Hippocampal formation (tissue), 2 donors: ENCODE data around the gene NUDT17.
A peak's percentile ranks its signal among the peaks of the same experiment; 100 is the strongest.
"Not testable (repeated sequence)": the region's sequence is repeated elsewhere in the genome, so short reads cannot be mapped to it uniquely, and the experiment has no call there.

Experiments used
- DNase-seq, 2 donors: peaks; one replicate each; lab custom pipeline; 2025; lab: John Stamatoyannopoulos, UW

Gene NUDT17, protein sequence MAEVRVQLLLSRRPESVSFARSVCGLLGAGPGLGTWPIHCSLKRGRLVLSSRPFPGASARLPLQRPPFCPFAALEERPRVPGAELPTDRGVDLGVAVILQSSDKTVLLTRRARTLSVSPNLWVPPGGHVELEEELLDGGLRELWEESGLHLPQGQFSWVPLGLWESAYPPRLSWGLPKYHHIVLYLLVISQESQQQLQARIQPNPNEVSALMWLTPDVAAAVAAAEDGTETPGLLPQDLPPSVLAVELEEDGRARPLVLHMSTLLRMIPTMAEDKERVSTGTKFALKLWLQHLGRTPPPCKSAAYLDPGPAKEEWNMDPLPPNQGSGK

DNA sequence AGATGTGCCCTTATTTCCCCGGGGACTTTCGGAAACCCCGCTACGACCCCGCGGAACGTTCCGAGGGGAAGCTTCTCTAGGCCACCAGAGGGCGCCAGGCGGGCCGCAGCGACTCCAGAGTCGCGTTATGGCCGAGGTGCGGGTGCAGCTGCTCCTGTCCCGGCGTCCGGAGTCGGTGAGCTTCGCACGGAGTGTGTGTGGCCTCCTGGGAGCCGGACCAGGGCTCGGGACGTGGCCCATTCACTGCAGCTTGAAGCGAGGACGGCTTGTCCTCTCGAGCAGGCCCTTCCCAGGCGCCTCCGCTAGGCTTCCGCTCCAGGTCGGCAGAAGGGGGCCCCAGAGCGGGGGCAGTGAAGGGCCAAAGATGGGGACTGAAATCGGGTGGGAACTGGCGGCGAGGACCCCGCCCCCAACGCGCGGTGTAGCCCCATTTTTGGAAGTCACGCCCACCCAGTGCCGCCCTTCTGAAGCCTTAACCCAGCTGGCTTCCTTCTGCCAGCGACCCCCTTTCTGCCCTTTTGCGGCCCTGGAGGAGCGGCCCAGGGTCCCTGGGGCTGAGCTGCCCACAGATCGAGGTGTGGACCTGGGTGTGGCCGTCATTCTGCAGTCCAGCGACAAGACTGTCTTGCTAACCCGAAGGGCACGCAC, at the start of gene NUDT17:
Gene NUDT17 (plus strand): TSS at position 117 of the 648 bp plus-strand sequence. CDS start 11 bp downstream, at position 128.
- DNase-seq, result peak; percentile 51 to 57

DNA sequence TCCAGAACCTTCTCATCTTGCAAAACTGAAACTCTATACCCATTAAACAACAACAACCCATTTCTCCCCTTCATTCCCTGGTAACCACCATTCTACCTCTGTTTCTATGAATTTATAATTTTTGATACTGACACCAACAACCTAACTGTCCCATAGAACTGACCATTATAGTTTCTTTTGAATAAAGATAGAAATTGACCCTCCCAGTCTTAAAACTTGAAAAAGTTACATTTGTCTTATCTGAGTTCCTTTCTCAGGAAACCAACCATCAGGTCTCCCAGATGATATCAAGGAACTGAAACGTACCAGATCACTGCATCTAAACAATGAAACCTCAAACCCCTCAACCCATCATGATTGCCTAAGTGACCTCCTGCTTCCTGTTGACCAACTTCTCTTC, 48.7 kb upstream of the NUDT17 start:
- no peak for DNase-seq

DNA sequence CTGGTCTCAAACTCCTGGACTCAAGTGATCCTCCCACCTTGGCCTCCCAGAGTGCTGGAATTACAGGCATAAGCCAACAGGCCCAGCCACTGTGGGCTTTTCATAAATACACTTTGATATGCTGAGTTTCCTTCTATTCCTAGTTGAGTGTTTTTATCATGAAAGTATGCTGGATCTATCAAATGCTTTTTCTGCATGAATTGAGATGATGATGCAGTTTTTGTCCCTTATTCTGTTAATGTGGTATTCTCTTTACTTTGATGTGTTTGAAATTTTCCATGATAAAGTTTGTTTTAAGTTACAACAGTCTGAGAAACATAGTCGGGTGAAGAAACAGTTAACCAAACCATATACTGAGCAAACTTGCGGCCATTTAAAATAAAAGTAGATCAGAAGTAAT, 45.6 kb upstream of the NUDT17 start:
- DNase-seq, result no peak

DNA sequence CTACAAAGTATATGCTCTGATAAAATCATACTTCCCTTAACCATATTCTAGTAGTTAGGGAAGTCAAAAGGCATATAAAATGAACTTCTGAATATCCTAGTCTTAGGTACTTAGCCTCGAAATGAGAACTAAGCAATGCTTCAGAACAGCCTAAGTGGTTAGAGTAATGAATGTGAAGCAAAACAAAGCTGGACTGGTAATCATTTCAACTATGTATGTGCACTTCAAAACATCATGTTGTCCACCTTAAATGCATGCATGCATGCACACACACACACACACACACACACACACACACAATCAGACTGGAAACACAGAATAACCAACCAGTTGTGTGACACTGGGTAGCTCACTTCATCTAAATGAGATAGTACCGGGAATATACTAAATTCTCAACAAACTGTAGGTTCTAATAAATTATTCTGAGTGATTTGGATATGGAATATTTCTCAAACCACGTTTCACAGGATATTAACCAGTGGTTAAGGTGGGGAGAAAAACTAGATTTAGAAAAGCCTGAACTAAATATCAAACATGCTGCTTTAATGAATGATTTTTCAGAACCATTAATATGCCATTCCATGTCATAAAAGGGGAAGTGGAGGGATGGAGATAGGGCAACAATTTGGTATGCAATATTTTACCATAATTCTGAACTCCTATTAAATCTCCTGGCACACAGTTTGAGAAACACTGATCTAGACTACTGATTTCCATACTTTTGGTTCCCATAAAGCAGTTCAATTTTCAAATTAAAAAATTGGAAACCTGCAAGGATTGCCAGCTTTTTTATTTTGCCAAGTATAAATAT, 41.0 kb upstream of the NUDT17 start:
- DNase-seq, result no peak

DNA sequence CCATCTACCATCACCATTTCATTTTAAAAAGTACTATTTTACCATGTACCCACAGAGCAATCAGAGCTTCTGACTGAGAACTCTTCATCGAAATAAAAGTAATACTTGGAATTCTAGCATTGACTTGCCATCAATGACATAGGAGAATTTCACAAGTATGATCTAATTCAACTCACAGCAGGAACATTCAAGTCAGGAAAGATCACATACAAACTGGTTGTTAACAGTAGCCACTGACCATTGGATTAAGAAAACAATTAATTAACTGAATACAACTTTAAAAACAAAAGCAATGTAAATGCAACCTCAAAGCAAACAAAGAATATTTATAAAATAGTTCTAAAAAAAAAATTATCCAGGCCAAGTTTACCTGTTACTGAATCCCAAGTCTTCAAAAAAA, 40.4 kb upstream of the NUDT17 start:
- DNase-seq, result no peak

DNA sequence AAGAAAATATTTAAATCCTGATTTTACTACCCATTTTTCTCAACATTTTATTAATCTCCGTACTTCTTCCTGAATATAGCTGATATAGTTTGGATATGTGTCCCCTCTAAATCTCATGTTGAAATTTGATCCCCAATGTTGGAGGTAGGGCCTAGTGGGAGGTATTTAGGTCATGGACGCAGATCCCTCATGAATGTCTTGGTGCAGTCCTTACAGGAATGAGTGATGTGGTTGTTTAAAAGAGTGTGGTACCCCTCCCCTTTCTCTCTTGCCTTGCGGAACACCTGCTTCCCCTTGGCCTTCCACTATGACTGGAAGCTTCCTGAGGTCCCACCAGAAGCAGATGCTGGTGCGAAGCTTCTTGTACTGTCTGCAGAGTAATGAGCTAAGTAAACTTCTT, 39.0 kb upstream of the NUDT17 start:
- DNase-seq, result no peak

DNA sequence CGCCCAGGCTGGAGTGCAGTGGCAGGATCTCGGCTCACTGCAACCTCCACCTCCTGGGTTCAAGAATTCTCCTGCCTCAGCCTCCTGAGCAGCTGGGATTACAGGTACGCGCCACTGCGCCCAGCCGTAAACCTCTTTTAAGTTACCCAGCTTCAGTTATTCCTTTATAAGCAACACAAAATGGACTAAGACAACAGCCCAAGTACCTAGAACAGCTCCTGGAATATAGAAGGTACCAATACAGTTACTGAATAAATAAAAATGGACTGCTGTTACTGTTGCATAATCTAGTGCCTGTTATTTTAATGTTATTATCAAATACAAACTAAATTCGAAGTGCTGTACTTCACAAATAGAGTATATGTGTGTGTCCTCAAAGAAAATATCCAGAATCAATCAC, 38.6 kb upstream of the NUDT17 start:
- no peak for DNase-seq

DNA sequence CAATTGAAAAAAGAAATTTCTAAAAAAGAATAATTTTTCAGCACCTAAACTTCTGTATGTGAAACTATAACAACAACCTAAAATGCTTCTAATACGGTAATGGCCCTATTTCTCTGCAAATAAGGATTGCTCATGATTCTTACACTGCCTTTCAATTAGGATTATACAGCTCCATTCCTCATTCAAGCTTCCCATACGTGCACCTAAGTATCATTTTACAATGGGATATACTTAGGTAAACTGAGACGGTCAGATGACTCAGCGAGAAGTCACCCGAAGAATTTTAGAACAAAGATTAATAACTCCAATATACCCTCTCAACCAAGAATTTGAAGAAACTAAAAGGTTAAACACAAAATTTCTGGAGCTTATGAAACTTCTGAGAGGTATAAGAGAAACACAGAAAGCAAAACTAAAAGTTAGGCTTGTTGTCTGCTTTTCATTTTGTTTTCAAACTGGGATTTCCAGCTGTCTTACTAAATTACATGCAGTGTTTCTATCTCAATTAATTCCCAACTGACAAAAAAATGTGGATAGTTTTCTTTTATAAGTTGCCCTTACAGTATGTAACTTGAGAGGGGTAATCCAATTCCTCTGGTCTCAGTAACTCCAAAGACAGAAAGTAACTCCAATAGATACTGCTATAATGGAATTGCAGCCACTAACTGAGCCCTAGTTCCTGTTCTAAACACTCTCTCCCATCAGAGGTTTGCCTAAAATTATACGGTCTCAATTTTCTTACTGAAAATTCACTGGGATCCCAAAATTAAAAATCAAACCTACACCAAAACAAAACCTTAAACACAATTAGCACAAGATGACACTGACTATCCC, 32.2 kb upstream of the NUDT17 start:
- not testable (repeated sequence) for DNase-seq

DNA sequence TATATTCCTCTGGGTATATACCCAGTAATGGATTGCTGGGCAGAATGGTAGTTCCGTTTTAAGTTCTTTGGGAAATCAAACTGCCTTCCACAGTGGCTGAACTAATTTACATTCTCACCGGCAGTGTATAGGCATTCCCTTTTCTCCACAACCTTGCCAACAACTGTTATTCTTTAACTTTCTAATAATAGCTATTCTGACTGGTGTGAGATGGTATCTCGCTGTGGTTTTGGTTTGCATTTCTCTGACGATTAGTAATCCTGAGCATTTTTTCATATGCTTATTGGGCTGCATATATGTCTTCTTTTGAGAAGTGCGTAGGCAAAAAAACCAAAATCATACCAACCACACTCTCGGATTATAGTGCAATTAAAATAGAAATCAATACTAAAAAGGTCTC, 27.3 kb upstream of the NUDT17 start:
- DNase-seq, result not testable (repeated sequence)

DNA sequence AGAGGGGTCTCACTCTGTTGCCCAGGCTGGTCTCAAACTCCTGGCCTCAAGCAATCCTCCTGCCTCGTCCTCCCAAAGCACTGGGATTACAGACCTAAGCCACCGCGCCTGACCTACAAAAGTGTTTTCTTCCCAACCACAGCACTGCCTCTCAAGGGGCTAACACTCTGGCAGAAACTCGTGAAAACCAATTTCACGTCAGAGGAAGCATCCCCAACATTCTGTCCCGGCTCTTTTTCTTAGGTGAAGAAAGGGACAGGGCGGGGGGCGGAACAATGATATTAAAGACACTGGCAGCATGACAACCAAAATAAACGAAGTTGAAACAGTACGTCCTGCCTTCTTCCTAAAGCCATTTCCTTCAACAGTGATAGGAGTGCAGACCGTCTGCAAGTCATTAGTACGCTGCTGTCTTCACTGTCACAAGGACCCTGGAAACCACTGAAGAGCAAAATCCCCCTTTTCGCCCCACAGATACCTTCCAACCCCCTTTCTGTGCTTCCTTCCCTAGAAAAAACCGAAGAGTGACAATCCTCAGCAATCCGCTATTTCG, 22.6 kb upstream of the NUDT17 start:
- not testable (repeated sequence) for DNase-seq

DNA sequence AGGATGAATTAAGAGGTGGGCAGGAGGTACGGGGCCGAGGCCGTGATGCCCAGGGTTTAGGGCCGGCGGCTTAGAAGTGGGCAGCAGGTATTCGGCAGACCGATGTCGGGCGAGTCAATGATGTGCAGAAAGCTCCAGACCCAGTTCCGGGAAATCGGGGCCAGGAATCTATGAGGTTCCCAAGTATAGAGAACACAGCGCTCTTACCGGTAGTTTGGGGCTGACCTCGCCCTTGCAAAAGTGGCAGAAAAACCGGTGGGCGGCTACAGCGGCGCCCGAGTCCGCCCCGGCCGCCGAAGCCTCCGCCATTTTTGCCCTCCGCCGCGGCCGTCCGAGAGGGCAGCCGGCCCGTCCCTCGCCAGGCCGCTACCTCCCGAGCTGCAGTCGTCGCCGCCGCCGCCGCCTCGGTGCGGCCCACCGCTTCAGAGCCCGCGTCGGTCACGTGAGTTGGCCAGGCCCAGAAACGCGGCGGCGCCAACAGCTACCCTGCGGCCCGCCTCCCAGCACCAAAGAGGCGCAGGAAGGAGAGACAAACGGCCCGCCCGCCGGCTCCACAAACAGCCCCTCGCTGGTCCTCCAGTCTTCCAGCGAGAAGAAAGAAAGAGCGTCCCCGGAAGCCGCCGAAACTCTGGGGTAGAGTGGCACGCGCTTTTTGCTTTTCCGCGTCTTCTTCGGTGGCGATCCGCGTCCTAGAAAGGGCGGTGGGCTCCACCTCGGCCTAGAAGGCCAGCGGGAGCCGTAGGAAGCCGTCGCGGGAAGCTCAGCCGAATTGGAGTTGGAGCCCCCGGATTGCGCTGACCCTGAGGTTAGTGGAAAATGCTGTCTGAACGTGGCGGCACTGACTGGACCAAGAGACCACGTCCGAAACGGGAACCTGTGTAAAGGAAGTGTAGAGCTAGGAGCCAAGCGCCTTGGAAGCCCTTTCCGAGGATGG, 21.6 kb upstream of the NUDT17 start, which contains the start of the genes POLR3C and RNF115:
Gene POLR3C (plus strand): TSS at position 636 of the 934 bp plus-strand sequence. CDS start 1,577 bp downstream, outside the sequence.
Gene RNF115 (minus strand): TSS at position 531 of the 934 bp plus-strand sequence. CDS start 222 bp downstream, at position 309.
- DNase-seq, result peak; percentile 86 to 91

DNA sequence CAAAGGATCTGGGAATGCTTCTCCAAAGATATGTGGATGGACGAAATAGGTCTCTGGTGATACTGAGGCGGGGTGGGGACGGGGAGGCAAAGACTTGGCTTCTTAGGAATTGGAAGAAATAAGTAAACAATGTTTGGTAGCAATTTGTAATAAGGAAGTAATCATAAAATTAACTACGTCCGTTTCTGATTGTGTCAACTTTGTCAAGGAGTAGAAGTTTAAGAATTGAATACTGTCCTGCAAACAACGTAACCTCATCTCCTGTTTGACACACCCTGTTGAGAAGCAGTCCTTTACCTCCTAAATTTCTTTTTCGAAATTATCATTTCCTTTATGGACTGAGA, 21.0 kb upstream of the NUDT17 start:
- no peak for DNase-seq

DNA sequence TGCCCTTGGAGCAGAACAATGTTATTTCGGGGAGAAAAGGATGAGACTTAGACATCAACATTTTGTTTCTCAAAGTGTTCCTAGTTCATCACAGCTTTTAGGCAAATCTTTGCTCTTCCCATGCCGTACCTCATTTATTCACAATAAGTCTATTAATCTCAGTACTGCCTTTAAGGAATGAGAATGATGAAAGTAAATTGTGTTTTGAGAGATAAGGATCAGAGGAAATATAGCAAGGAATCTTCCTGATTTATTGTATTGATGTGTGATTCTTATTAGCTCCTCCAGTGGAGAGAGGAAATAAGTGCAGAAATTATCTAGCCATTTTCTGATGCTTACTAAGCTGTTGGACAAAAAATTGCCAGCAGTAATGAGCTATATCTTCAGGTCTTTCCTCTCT, 19.4 kb upstream of the NUDT17 start:
- DNase-seq, result no peak

DNA sequence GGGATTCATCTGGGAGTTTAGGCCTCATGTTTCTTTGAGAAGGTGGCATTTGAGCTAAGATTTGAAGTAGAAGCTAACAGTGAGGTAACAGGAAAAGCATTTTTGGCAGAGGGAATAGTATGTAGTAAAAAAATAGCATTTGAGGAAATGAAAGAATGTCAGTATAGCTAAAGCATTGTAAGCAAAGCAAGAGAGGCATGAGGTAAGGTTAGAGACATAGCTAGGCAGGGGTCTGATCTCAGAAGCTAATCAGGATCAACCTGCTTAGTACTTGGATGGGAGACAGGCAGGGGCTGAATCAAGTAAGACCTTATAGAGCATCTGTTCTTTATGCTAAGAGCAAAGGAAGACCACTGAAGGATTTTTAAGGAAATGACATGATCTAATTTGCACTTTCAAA, 17.5 kb upstream of the NUDT17 start:
- DNase-seq, result no peak

DNA sequence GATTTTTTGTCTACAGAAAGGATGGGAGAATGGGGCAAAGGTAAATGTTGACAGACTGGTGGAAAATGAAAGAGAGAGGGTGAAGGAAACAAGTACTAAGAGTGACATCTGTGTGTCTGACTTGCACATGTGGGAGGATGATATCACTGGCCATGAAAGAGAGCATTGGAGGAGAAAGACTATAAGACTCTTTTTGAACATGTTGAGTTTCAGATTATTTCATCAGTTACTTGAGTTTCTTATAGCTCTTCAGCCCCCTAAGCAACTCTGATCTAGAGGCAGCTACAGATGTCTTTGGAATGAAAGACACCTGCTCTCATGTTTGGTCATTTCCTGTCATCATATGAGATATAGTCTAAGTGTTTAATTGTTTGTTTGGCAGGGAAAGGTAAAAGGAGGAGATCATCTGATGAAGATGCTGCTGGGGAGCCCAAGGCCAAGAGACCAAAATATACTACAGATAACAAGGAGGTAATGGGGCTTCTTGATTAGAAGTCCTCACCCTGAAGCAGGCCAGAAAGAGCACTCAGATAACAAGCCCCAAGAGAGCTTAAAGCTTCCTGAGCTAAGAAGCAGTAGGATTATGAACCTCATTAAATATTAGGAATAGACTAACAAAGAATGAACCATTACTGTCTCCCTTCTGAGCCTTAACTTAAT, 16.9 kb upstream of the NUDT17 start:
- DNase-seq, result no peak

DNA sequence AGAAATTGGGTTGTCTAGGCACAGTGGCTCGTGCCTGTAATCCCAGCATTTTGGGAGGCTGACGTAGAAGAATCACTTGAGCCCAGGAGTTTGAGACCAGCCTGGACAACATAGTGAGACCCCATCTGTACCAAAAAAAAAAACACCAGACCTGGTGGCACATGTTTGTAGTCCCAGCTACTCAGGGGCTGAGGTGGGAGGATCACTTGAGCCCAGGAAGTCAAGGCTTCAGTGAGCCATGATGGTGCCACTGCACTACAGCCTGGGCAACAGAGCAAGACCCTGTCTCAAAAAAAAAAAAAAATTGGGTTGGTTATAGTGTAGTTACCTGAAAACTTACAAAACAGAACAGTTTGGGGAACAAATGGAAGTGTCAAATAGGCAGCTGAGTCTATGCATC, 14.6 kb upstream of the NUDT17 start:
- DNase-seq, result not testable (repeated sequence)

DNA sequence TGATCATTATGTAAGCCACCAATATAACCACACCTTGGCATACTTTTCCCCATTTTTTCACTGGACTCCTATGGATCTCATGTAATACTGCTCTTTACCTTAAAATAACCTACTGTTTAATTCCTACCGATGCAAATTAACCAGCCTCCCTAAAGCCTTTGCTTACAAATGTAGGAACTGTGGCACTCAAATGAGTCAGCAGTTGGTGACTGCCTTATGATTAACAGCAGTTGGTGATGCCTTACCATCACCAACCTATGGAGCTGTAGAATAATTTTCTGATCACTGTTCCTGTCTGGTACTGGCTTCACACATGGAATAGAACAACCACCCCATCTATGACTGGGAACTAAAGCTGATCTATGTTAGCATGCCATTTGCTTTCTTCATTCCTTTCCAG, 7.8 kb upstream of the NUDT17 start:
- DNase-seq, result no peak

DNA sequence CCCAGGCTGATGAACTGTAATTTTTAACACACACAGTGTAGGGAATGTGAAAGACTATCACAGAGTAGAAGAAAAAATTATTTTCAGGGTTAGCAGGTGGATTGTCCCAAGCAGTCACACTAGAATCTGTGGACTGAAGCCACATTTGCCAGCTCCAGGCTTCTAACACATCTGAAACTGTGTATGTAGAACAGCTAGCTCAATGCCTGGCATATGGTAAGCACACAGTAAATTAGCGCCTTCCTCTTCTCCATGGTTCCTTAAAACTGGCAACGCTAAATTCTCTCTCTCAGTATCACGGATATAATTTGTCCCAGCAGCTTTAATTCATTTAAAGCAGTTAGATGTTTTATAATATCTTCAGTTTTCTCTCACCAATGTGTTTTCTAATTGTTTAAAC, 2.4 kb upstream of the NUDT17 start:
- peak in 1 of 2 donors; percentile 39 for DNase-seq

DNA sequence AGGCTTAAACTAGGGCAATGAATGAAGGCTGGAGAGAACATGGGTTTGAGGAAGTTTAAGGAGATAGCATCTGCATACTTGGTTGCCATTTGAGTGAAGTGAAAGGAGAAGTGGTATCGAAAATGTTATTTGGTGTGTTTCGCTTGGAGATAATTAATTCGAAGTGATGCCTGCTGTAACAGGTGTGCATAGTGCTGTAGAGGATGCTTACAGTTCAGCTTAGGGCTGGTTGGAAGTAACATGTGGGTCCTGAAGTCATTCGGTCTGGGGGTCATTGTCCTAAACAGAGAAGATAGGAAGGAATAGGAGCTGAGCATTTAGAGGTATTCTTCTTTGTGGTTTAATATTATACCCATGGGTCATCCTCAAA, 301 bp upstream of the NUDT17 start:
- no peak for DNase-seq

DNA sequence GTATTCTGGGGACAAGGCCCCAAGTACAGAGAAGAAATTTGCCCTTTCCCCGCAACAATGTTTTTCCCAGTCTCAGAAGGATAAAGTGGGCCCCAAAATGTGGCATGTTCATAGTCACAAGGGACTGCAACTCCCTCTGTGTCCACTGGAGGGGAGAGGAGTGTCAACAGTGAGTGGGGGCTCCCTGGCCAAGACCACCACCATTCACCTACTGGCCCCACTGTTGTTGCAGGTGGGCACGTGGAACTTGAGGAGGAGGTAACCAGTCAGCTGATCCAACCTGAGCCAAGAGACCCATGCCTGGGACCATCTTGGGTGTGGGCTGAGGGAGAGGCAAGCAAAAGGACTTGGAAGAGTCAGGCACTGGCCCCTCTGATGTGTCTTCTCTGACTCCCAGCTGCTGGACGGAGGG, 777 bp downstream of the NUDT17 start:
- no peak for DNase-seq
